GM12878 (cell line): ENCODE results near the gene LRCH3. TPM values are rescaled to one million over a fixed set of nuclear protein-coding genes. Genes with fewer than 3 reads are reported as not detected.

Experiments used
- ATAC-seq: fragments of 200-7000 bp; cut with Tn5 transposase; 3 replicates; pipeline ENCODE4 v1.9.1; 2020; ENCODE audit warnings: mild to moderate bottlenecking, moderate library complexity
- BruUV-seq: library from RNA; stranded (reverse); fragments of 400-500 nt; replicated peaks from 2 replicates; lab custom pipeline; 2021; lab: Mats Ljungman, UMichigan
- CTCF ChIA-PET: fragments of 300-600 bp; sonication (Branson Sonifier 250); formaldehyde crosslinking; extraction: SDS; loops from one replicate; lab custom pipeline; 2021; ENCODE audit warnings: inconsistent platforms; lab: Yijun Ruan, JAX
- POLR2A ChIA-PET: fragments of 350-600 bp; formaldehyde crosslinking; extraction: SDS; loops from one replicate; lab custom pipeline; 2021; ENCODE audit warnings: inconsistent platforms; lab: Charles Lee
- RAD21 ChIA-PET: fragments of 300-600 bp; sonication (Branson Sonifier 250); formaldehyde crosslinking; loops from one replicate; lab custom pipeline; 2023; ENCODE audit warnings: antibody characterized with exemption; ENCODE audit not compliant: unreplicated experiment; lab: Charles Lee
- SMC1A ChIA-PET: fragments of 300-600 bp; sonication (Branson Sonifier 250); formaldehyde crosslinking; loops from one replicate; lab custom pipeline; 2023; ENCODE audit not compliant: unreplicated experiment, uncharacterized antibody; lab: Charles Lee
- DNase-seq: peaks from one replicate; pipeline ENCODE4 v3.0.0-alpha.2; 2011; ENCODE audit warnings: low read depth, low spot score
- FAIRE-seq: peaks from 3 replicates; lab custom pipeline; 2011; peaks lifted over from hg19 to GRCh38; lab: Jason Lieb, UNC
- H2AFZ ChIP-seq: 2 replicates; pipeline ENCODE4 v1.6.0; 2011; ENCODE audit warnings: low read depth, low read length, control low read depth; ENCODE audit not compliant: control insufficient read depth
- H3K27ac ChIP-seq: 2 replicates; pipeline ENCODE4 v1.5.1; 2011; ENCODE audit warnings: control low read depth; ENCODE audit not compliant: control insufficient read depth, insufficient read depth
- H3K27me3 ChIP-seq, 2 experiments: replicated peaks in 1 of 2; 2 replicates each; pipeline versions ENCODE4 v1.6.0 to v1.6.1; 2011; ENCODE audit warnings: low read length in 1 of 2; ENCODE audit not compliant: control insufficient read depth in 2 of 2, insufficient read depth in 2 of 2
- H3K36me3 ChIP-seq, 2 experiments: 2 replicates each; pipeline ENCODE4 v1.5.1; 2011; ENCODE audit warnings: low read length in 1 of 2; ENCODE audit not compliant: control insufficient read depth in 2 of 2, insufficient read depth in 2 of 2
- H3K4me1 ChIP-seq: 2 replicates; pipeline ENCODE4 v1.6.1; 2011; ENCODE audit warnings: mild to moderate bottlenecking, low read length, moderate library complexity, mixed read lengths; ENCODE audit not compliant: control insufficient read depth, insufficient read depth
- H3K4me2 ChIP-seq: 2 replicates; pipeline ENCODE4 v1.6.0; 2011; ENCODE audit warnings: control low read depth; ENCODE audit not compliant: control insufficient read depth, insufficient read depth
- H3K4me3 ChIP-seq: fragments of 200-600 bp; sonication (generic); 2 replicates; pipeline ENCODE4 v1.5.1; 2016
- H3K79me2 ChIP-seq: 2 replicates; pipeline ENCODE4 v1.6.0; 2011; ENCODE audit warnings: low read length; ENCODE audit not compliant: control insufficient read depth, insufficient read depth
- H3K9ac ChIP-seq: 2 replicates; pipeline ENCODE4 v1.8.0; 2011; ENCODE audit warnings: low read length, control low read depth, mixed read lengths; ENCODE audit not compliant: control insufficient read depth, insufficient read depth
- H3K9me3 ChIP-seq: replicated peaks from 3 replicates; pipeline ENCODE4 v1.5.1; 2011; ENCODE audit warnings: mild to moderate bottlenecking, low read length; ENCODE audit not compliant: control insufficient read depth, insufficient read depth
- H4K20me1 ChIP-seq: 2 replicates; pipeline ENCODE4 v1.6.0; 2011; ENCODE audit not compliant: control insufficient read depth, insufficient read depth
- CHD1 ChIP-seq: IDR thresholded peaks from 2 replicates; pipeline ENCODE4 v1.6.1; 2012; ENCODE audit warnings: low read depth, low read length, improper control_type of control experiment
- IKZF2 ChIP-seq, 2 experiments: fragments of 450-650 bp; IDR thresholded peaks; 2 replicates each; pipeline ENCODE4 v1.6.1; 2017; ENCODE audit warnings: mild to moderate bottlenecking in 2 of 2, moderate library complexity in 2 of 2
- SMARCA5 ChIP-seq: fragments of 450-650 bp; IDR thresholded peaks from 2 replicates; pipeline ENCODE4 v1.6.1; 2017; ENCODE audit warnings: mild to moderate bottlenecking
- SPI1 ChIP-seq: IDR thresholded peaks from 2 replicates; pipeline ENCODE4 v1.6.1; 2011; ENCODE audit warnings: low read depth, mild to moderate bottlenecking, low read length, moderate library complexity, borderline replicate concordance; ENCODE audit not compliant: insufficient read depth
- SRF ChIP-seq, 2 experiments: IDR thresholded peaks; 2 replicates each; pipeline ENCODE4 v1.6.1; 2011; ENCODE audit warnings: low read depth in 2 of 2, low read length in 2 of 2, mild to moderate bottlenecking in 1 of 2, moderate library complexity in 1 of 2
- WRNIP1 ChIP-seq: IDR thresholded peaks from 2 replicates; pipeline ENCODE4 v1.6.1; 2011; ENCODE audit warnings: low read depth, low read length, improper control_type of control experiment, borderline replicate concordance
- WGBS: methylation state at CpG from one replicate; pipeline ENCODE4 v1.1.6; 2016; ENCODE audit warnings: low lambda C conversion rate; ENCODE audit not compliant: insufficient replicate concordance, insufficient coverage; ENCODE audit errors: missing lambda C conversion rate; 5-methylcytosine and 5-hydroxymethylcytosine counted together
- in situ Hi-C: fragments of 300-500 bp; cut with MboI; formaldehyde crosslinking; loops from 9 replicates; pipeline ENCODE4 v1.14.3; 2018; ENCODE audit warnings: mixed read lengths
- intact Hi-C: fragments of 100-400 bp; cut with micrococcal nuclease; formaldehyde crosslinking; loops from one replicate; pipeline ENCODE4 v1.14.2; 2022; ENCODE audit not compliant: unreplicated experiment
- polyA plus RNA-seq, 11 experiments: library from polyadenylated mRNA; depleted of rRNA in 4 of 11; unstranded in 6 of 11; stranded (reverse) in 5 of 11; fragments of >200 nt; fragmentation: Nextera tagmentation in 4 of 11; fragmentation: Illumina TruSeq in 1 of 11; extraction: Ambion mirVana in 4 of 11; extraction: Trizol in 1 of 11; gene quantifications; 1 replicate in 1 of 11; 2 replicates in 10 of 11; pipeline versions ENCODE4 v1.2.1 to v1.2.3, GENCODE V29; 2011 to 2016; ENCODE audit warnings: inconsistent platforms in 2 of 11, missing spikeins in 2 of 11, low read depth in 1 of 11
- total RNA-seq, 4 experiments: library from RNA; depleted of rRNA in 3 of 4; stranded (reverse); fragments of >200 nt in 3 of 4; fragmentation: Illumina TruSeq in 1 of 4; extraction: Trizol in 1 of 4; gene quantifications; 2 replicates each; pipeline versions ENCODE4 v1.2.1 to v1.2.3, GENCODE V29; 2013 to 2021
- TF ChIP-seq, protein P1 (sequence below): fragments of 450-650 bp; IDR thresholded peaks from 2 replicates; pipeline ENCODE4 v1.6.1; 2017; ENCODE audit warnings: mild to moderate bottlenecking, moderate library complexity
- TF ChIP-seq, protein P2 (sequence below): fragments of 450-650 bp; IDR thresholded peaks from 2 replicates; pipeline ENCODE4 v1.6.1; 2017; ENCODE audit warnings: antibody characterized with exemption, mild to moderate bottlenecking, moderate library complexity
- TF ChIP-seq, protein P3 (sequence below): fragments of 450-650 bp; IDR thresholded peaks from 2 replicates; pipeline ENCODE4 v1.6.1; 2016; ENCODE audit warnings: mild to moderate bottlenecking

The LRCH3 gene
- total and polyA plus RNA-seq, 10 of the 15 experiments (the other 5 are each of a cell fraction or from before 2014, with no cell fraction given) = 3.9 to 136 (median 40.6) TPM

DNA sequence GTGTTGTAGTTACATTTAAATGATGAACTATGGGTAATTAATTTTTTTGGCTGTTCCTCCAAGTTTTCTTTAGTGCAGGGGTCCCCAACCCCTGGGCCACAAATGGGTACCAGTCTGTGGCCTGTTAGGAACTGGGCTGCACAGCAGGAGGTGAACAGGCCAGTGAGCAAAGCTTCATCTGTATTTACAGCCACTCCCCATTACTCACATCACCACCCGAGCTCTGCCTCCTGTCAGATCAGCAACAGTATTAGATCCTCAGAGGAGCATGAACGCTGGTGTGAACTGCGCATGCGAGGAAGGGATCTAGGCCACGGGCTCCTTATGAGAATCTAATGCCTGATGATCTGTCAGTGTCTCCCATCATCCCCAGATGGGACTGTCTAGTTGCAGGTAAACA, 83.0 kb downstream of the LRCH3 start:
- Histone ChIP-seq H3K27me3 (no peaks in the 10 kb centered on the region), H3K4me2 (no peak overlapping the region), H3K4me1 (no peaks in the 10 kb centered on the region), H3K36me3 (peaks cover 3 to 13% of the 10 kb centered on the region in 2 experiments), H4K20me1 (no peaks in the 10 kb centered on the region)
- FAIRE-seq = no peak
- 96% methylated on average over 5 of the region's 5 CpGs for WGBS
- DNase-seq = no peak
- TF ChIP-seq SRF (IDR thresholded peaks at IDR 0.05; ENCODE audit: low read depth in 2 of 2, low read length in 2 of 2) = no peak
- TF ChIP-seq, protein P1, sequence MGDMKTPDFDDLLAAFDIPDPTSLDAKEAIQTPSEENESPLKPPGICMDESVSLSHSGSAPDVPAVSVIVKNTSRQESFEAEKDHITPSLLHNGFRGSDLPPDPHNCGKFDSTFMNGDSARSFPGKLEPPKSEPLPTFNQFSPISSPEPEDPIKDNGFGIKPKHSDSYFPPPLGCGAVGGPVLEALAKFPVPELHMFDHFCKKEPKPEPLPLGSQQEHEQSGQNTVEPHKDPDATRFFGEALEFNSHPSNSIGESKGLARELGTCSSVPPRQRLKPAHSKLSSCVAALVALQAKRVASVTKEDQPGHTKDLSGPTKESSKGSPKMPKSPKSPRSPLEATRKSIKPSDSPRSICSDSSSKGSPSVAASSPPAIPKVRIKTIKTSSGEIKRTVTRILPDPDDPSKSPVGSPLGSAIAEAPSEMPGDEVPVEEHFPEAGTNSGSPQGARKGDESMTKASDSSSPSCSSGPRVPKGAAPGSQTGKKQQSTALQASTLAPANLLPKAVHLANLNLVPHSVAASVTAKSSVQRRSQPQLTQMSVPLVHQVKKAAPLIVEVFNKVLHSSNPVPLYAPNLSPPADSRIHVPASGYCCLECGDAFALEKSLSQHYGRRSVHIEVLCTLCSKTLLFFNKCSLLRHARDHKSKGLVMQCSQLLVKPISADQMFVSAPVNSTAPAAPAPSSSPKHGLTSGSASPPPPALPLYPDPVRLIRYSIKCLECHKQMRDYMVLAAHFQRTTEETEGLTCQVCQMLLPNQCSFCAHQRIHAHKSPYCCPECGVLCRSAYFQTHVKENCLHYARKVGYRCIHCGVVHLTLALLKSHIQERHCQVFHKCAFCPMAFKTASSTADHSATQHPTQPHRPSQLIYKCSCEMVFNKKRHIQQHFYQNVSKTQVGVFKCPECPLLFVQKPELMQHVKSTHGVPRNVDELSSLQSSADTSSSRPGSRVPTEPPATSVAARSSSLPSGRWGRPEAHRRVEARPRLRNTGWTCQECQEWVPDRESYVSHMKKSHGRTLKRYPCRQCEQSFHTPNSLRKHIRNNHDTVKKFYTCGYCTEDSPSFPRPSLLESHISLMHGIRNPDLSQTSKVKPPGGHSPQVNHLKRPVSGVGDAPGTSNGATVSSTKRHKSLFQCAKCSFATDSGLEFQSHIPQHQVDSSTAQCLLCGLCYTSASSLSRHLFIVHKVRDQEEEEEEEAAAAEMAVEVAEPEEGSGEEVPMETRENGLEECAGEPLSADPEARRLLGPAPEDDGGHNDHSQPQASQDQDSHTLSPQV = no peak
- no peak for TF ChIP-seq SPI1
- no peak for TF ChIP-seq WRNIP1
- no peak for TF ChIP-seq SMARCA5
- TF ChIP-seq, protein P2, sequence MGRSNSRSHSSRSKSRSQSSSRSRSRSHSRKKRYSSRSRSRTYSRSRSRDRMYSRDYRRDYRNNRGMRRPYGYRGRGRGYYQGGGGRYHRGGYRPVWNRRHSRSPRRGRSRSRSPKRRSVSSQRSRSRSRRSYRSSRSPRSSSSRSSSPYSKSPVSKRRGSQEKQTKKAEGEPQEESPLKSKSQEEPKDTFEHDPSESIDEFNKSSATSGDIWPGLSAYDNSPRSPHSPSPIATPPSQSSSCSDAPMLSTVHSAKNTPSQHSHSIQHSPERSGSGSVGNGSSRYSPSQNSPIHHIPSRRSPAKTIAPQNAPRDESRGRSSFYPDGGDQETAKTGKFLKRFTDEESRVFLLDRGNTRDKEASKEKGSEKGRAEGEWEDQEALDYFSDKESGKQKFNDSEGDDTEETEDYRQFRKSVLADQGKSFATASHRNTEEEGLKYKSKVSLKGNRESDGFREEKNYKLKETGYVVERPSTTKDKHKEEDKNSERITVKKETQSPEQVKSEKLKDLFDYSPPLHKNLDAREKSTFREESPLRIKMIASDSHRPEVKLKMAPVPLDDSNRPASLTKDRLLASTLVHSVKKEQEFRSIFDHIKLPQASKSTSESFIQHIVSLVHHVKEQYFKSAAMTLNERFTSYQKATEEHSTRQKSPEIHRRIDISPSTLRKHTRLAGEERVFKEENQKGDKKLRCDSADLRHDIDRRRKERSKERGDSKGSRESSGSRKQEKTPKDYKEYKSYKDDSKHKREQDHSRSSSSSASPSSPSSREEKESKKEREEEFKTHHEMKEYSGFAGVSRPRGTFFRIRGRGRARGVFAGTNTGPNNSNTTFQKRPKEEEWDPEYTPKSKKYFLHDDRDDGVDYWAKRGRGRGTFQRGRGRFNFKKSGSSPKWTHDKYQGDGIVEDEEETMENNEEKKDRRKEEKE = no peak
- no peak for TF ChIP-seq IKZF2 (IDR thresholded peaks at IDR 0.05)
- TF ChIP-seq CHD1 = no peak
- TF ChIP-seq, protein P3, sequence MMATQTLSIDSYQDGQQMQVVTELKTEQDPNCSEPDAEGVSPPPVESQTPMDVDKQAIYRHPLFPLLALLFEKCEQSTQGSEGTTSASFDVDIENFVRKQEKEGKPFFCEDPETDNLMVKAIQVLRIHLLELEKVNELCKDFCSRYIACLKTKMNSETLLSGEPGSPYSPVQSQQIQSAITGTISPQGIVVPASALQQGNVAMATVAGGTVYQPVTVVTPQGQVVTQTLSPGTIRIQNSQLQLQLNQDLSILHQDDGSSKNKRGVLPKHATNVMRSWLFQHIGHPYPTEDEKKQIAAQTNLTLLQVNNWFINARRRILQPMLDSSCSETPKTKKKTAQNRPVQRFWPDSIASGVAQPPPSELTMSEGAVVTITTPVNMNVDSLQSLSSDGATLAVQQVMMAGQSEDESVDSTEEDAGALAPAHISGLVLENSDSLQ = no peak
- TF ChIP-seq, all 136 proteins: peak for 0
- intact Hi-C loops (no loop called here), in situ Hi-C loops (no loop called here)
- no peaks in the 10 kb centered on the region for H3K9me3 ChIP-seq
- H3K9ac ChIP-seq = no peak overlapping the region
- H3K79me2 ChIP-seq = no peaks in the 10 kb centered on the region
- RAD21 ChIA-PET = no interaction called here
- CTCF ChIA-PET = no interaction called here
- POLR2A ChIA-PET = interaction anchor here (0.7 kb wide), 1 partner anchor 144 kb away, joined by 5 read pairs; no protein-coding TSS in a partner anchor
- no TSS peak for BruUV-seq
- no peak for ATAC-seq
- H3K27ac ChIP-seq = no peak overlapping the region
- H2AFZ ChIP-seq = no peak overlapping the region
- no peak overlapping the region for H3K4me3 ChIP-seq
- SMC1A ChIA-PET = no interaction called here
